NCI-H146 treated with DMSO at 0.1 percent for 48 hours (cell line): ENCODE results near the gene CCDC152.
"Not testable (repeated sequence)": the region's sequence is repeated elsewhere in the genome, so short reads cannot be mapped to it uniquely, and the experiment has no call there.

ENCODE experiments used
- DNase-seq: peaks from one replicate; lab custom pipeline; 2025; ENCODE audit not compliant: unreplicated experiment; lab: John Stamatoyannopoulos, UW

Gene CCDC152

GRCh38 chr5:42844408-42844807 is 87.8 kb downstream of the CCDC152 start:
- not testable (repeated sequence) for DNase-seq

- DNase-seq = no peak
These were observed 91.9 kb downstream of the CCDC152 start for GRCh38 chr5:42848545-42848944.

- DNase-seq = no peak
These were observed 94.9 kb downstream of the CCDC152 start for GRCh38 chr5:42851481-42851880.
